HK-2 (cell line): ENCODE data around the gene SH2D4B.
A peak's percentile ranks its signal among the peaks of the same experiment; 100 is the strongest.

Source experiments
- DNase-seq: peaks from one replicate; pipeline ENCODE4 v3.0.0-alpha.2; 2018; ENCODE audit not compliant: unreplicated experiment

Gene SH2D4B

GRCh38 chr10:80504158-80504811, 33.4 kb upstream of the SH2D4B start:
- no peak for DNase-seq

- DNase-seq, result peak; percentile 51
Measured at GRCh38 chr10:80504897-80505465, 32.7 kb upstream of the SH2D4B start.

GRCh38 chr10:80506189-80506575, 31.5 kb upstream of the SH2D4B start:
- DNase-seq, result peak; percentile 74

- DNase-seq, result no peak
Measured at GRCh38 chr10:80506836-80507487, 30.7 kb upstream of the SH2D4B start.

GRCh38 chr10:80509108-80509402, 28.6 kb upstream of the SH2D4B start:
- no peak for DNase-seq

GRCh38 chr10:80509403-80510161, 28.1 kb upstream of the SH2D4B start:
- DNase-seq, result peak; percentile 87

GRCh38 chr10:80512031-80512526, 25.6 kb upstream of the SH2D4B start:
- DNase-seq, result no peak

- no peak for DNase-seq
Measured at GRCh38 chr10:80513106-80513505, 24.6 kb upstream of the SH2D4B start.

- no peak for DNase-seq
Measured at GRCh38 chr10:80515511-80515910, 22.2 kb upstream of the SH2D4B start.

GRCh38 chr10:80515941-80516340, 21.8 kb upstream of the SH2D4B start:
- DNase-seq, result no peak

- no peak for DNase-seq
Measured at GRCh38 chr10:80516506-80517075, 21.1 kb upstream of the SH2D4B start.

- no peak for DNase-seq
Measured at GRCh38 chr10:80517416-80518142, 20.1 kb upstream of the SH2D4B start.

- DNase-seq, result no peak
Measured at GRCh38 chr10:80518143-80518806, 19.4 kb upstream of the SH2D4B start.

GRCh38 chr10:80518807-80519360, 18.8 kb upstream of the SH2D4B start:
- no peak for DNase-seq

GRCh38 chr10:80519936-80520650, 17.6 kb upstream of the SH2D4B start:
- no peak for DNase-seq

- DNase-seq, result no peak
Measured at GRCh38 chr10:80520661-80521470, 16.8 kb upstream of the SH2D4B start.

GRCh38 chr10:80522756-80523363, 14.8 kb upstream of the SH2D4B start:
- no peak for DNase-seq

- no peak for DNase-seq
Measured at GRCh38 chr10:80523773-80524172, 13.9 kb upstream of the SH2D4B start.
